ENCODE measurements around the gene TRMU.

DNA sequence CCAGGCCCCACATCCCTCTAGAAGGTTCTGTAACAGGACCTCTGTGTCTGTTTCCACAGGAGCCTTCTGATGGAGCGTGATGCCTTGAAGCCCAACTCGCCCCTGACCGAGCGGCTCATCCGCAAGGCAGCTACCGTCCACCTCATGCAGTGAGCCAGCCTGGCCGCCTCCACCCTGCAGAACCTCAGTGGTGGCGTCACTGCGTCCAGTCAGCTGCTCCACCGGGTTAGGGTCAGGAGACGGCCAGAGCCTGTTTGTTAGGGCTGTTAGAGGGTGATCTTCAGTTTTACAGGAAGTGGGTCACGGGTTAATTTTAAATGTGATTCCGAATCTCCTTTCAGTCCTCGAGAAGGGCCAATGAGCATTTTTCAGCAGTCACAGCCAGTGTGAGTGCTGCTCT, 42.8 kb upstream of the TRMU start:
- no peak for TF ChIP-seq EZH2 (IDR thresholded peaks at IDR 0.05; ENCODE audit: borderline replicate concordance, low read depth, low read length, poor library complexity, severe bottlenecking)
- TF ChIP-seq, protein P1, sequence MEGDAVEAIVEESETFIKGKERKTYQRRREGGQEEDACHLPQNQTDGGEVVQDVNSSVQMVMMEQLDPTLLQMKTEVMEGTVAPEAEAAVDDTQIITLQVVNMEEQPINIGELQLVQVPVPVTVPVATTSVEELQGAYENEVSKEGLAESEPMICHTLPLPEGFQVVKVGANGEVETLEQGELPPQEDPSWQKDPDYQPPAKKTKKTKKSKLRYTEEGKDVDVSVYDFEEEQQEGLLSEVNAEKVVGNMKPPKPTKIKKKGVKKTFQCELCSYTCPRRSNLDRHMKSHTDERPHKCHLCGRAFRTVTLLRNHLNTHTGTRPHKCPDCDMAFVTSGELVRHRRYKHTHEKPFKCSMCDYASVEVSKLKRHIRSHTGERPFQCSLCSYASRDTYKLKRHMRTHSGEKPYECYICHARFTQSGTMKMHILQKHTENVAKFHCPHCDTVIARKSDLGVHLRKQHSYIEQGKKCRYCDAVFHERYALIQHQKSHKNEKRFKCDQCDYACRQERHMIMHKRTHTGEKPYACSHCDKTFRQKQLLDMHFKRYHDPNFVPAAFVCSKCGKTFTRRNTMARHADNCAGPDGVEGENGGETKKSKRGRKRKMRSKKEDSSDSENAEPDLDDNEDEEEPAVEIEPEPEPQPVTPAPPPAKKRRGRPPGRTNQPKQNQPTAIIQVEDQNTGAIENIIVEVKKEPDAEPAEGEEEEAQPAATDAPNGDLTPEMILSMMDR (conservative IDR thresholded peaks at IDR 0.05; ENCODE audit: low read depth, low read length), result no peak

Measured in A673 (cell line).